GM18867 (cell line): ENCODE measurements around the gene PDXK.

ENCODE experiments used
- ATAC-seq: cut with Tn5 transposase; IDR thresholded peaks from one replicate; pipeline ENCODE4 v1.9.1; 2021; ENCODE audit warnings: mild to moderate bottlenecking, moderate library complexity; ENCODE audit not compliant: unreplicated experiment

Gene PDXK

DNA sequence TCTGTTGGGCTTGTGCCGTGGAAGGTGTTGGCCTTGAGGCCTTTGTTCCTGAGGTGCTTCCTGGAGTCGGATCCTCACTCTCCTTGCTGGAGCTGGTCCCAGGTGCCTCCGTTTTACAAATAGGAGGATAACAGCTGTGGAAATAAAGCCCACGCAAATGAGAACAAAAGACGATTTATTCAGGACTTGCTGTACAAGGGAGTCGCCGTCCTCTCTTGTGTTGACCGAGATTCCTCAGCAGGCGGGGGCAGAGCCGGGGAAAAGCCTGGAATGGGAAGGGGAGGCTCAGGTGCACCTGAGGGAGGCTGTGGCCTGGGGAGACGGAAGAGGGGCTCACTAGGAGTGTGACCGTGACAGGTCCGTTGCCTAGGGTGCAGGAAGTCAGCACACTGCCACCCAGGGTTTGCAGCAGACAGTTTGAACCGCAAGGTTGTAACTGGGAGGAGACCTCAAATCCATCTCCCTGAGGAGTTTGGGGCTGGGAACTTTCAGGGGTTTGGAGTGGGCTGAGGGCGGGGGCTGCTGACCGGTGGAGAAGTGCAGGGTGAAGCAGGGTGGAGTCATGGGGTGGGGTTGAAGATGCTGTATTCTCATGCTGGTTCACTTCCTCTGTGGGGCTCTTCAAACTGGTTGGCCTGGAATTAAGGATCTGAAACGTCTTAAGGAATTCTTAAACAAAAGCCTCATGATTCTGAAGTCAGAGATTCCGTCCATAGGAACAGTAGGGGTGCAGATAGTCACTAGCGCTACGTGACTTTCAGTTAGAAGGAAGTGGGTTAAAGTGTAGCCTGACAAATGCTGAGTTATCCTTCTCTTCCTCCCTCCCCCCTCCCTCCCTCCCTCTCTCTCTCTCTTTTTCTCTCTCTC, 59.8 kb downstream of the PDXK start:
- no peak for ATAC-seq

DNA sequence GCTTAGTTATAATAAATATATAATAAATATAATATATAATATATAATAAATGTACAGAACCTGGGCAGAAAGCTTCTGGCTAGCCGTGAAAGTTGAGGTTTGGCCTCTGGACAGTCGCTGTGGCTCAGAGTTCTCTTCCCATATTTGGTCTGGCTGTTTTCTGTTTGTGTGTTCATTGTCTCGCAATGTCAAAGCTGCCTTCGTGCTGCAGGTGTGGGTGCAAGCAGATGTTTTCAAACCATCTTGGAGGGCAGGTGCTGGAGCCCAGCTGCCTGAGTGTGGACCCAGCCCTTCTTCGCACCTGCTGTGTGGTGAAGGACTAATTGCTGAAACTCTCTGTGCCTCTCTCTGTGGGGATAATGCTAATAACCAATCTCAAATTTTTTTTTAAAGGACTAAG, 60.7 kb downstream of the PDXK start:
- ATAC-seq: no peak

DNA sequence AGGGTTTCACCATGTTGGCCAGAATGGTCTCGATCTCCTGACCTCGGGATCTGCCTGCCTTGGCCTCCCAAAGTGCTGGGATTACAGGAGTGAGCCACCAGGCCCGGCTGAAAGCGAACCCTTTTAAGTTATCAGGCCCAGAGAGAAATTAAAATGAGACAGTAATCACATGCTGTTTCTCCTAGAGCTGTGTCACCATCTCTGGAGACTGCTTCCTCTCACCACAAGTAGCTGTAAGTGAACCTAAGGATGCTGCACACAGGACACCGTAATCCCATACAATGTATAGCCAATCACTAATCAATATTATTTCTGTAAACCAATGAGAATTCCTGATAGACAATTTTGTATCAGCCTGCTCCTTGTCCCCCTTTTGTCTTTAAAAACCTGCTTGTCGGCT, 62.9 kb downstream of the PDXK start:
- ATAC-seq: no peak

DNA sequence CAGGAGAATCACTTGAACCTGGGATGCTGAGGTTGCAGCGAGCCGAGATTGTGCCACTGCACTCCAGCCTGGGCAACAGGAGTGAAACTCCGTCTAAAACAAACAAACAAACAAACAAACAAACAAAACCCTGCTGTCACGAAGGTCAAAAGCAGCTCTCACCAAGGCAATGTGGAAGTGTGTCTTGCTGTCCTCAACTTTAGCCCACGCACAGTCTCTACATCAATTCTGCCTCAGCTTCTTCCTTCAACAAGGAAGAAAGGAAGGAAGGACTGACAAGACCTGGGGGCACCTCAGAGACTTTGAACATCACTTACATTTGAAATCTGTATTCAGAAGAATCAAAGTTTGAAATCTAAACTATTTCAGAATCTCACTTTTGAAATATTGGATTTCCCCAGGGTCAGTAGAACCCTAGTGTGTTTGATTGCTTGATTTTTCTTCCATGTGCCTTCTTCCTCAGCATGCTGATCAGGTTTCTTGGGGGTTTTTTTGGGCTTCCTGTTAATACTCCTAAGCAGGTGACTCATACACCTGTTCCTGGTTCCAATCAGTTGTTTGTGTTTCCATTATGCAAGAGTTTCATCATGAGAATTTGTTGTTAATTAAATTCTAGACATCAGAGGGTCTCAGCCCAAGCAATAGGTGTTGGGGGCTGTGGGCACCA, 63.6 kb downstream of the PDXK start:
- ATAC-seq: no peak

DNA sequence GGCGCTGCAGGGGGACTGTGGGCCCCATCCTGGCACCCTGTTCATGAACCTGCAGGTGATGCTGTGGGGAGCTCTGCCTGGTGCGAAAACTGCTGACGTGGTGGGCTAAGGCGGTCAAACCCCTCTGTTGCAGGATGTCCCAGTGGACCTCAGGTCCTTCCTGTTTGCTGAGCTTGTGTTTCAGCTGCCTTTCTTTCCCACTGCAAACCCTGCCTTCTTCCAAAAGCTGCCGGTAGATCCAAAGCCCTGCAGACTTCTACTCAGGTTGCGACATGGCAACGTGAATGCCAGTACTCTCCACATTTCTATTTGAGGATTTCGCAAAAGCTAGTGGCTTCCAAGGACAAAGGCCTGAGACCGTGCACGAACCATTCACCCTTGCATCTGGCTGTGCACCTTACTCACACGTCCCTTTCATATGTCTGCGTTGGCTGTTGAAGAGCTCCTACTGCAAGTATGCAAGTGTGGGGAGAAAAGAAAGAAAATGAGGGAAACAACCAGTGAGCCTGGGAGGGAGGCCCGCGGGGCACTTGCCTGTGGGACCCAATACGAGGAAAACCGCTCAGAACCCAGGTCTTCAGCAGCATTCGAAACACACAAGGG, 64.3 kb downstream of the PDXK start:
- ATAC-seq: no peak

DNA sequence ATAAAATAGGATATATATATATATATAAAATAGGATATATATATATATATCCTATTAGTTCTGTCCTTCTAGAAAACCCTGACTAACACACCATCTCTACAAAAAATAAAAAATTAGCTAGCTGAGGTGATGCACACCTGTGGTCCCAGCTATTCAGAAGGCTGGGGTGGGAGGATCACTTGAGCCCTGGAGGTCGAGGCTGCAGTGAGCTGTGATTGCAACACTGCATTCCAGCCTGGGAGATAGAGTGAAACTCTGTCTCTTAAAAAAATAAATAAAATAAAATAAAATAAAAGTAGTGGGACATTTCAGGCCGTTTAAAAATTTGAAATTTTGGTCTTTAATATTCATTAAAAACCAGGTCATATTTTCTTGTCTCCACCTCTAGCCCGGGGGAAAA, 66.2 kb downstream of the PDXK start:
- no peak for ATAC-seq

DNA sequence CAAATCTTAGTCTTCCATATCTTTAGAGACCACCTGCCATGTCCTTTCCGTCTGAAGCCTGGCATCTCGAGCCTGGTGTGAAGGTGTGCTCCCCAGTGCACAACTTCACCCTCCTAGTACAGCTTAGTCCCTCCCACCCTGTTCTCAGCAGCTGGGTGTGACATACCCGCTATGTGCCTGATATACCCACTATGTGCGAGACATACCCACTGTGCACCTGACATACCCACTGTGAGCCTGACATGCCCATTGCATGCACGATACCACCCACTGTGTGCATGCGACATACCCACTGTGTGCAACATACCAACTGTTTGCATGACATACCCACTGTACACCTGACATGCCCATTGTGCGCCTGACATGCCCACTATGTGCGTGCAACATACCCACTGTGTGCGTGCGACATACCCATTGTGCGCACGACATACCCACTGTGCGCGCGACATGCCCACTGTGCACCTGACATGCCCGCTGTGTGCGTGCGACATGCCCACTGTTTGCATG, 67.4 kb downstream of the PDXK start:
- ATAC-seq: no peak

DNA sequence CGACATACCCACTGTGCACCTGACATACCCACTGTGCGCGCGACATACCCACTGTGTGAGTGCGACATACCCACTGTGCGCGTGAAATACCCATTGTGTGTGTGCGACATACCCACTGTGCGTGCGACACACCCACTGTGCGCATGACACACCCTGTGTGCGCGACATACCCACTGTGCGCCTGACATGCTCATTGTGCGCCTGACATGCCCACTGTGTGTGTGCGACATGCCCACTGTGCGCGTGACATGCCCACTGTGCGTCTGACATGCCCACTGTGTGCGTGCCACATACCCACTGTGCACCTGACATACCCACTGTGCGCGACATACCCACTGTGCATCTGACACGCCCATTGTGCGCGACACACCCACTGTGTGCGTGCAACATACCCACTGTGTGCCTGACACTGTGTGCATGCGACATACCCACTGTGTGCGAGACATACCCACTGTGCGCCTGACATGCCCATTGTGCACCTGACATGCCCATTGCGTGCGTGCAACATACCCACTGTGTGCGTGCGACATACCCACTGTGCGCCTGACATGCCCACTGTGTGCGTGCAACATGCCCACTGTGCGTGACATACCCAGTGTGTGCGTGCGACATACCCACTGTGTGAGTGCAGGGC, 68.0 kb downstream of the PDXK start:
- ATAC-seq: no peak

DNA sequence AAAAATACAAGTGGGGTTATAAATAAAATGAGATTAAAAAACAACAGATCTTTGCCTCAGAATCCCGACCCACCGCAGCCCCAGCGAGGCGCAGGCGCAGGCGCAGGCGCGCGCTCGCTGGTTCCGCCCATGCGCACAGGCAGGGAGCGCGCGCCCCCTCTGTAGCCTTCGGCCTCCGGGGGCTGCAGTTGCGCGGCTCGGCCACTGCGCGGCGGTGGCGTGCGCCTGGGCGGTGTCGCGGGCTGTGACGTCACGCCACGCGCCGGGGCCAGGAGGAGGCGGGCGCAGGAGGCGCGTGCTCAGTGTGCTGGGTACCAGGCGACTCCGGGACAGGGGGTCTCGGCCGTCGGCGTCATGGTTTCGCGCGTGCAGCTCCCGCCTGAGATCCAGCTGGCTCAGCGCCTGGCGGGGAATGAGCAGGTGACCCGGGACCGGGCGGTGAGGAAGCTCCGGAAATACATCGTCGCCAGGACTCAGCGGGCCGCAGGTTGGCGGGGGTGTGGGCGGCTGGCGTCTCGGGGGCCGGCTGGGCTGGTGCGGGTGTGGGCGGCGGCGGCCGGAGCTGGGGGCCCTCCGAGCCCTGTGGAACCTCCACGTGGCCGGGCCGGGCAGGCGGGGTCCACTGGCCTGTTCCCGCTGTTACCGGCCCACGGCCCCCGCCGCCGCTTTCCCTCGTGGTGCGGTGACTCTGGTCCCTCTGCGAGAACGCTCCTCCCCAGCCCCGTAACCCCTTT, 70.5 kb downstream of the PDXK start, which contains the start of gene RRP1:
TSS of gene RRP1 (plus strand) at position 302 of the 734 bp plus-strand sequence. CDS start at position 355, 53 bp downstream.
- peak; percentile 80 for ATAC-seq

DNA sequence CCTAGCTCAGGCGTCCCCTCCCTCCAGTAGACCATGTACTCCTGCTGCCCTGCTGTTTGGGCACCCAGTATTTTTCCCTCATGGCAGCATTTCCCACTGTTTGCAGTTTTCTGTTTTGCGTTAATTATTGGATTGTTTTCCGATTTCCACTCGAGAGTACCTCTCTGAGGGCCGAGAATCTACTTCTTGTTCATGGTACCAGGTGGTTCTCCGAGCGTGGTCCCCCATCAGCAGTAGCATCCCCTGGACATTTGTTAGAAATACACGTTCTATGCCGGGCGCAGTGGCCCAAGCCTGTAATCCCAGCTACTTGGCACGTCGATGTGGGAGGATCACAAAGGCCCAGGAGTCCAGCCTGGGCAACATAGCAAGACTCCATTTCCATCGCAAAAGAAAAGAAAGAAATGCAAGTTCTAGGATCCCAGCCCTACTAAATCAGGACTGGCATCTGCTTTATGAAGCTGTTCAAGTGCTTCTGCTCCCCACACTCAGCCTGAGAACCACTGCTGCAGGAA, 71.1 kb downstream of the PDXK start:
- ATAC-seq: no peak

DNA sequence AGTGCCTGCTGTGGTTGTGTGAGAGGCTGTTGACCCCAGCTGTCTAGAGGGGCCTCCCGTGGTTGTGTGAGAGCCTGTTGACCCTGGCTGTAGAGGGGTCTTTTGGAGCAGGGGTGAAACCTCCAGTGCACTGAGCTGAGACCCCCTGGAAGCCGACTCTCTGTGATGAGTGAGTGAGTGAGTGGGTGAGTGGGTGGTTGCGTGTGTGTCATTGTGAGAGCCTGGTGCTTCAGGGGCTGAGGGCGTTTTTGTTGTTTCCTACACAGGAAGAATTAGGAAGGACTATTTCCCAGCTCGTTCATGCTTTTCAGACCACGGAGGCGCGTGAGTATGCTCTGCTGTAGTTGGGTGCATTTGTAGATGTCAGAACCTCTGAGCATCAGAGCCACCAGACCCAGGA, 73.5 kb downstream of the PDXK start:
- no peak for ATAC-seq

DNA sequence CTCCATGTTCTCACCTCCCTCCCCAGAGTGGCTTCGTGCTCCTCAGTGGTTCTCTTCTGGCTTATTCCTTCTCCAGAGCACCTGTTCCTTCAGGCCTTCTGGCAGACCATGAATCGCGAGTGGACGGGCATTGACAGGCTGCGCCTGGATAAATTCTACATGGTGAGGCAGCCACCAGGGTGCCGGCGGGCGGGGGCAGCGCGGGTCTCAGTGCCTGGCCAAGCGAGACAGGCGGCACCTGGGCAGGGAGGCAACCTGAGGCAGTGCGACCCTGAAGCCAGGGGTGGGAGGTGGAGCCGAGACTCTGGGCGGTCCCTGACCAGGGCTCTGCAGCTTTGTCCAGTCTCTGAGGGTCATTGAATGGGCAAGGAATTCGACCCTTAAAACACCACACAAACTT, 74.3 kb downstream of the PDXK start:
- ATAC-seq: no peak

DNA sequence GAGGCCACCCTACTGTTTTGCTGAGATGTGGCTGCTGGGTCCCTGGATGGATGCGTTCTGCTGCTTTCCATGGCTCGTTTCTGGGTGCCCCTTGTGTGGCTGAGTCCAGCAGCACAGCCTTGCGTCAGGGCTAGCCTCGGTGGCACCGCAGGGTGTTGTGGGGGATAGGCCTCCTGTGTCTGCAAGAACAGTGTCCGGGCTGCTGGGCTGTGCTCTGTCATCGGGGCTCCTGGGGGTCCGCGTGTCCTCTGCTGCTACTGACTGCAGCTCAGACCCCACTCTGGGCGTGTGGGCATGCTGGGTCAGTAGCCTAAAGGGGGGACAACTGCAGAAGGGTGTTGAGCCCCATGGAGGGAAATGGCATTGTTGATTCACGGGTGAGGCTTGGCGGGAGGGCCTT, 75.4 kb downstream of the PDXK start:
- ATAC-seq: no peak

DNA sequence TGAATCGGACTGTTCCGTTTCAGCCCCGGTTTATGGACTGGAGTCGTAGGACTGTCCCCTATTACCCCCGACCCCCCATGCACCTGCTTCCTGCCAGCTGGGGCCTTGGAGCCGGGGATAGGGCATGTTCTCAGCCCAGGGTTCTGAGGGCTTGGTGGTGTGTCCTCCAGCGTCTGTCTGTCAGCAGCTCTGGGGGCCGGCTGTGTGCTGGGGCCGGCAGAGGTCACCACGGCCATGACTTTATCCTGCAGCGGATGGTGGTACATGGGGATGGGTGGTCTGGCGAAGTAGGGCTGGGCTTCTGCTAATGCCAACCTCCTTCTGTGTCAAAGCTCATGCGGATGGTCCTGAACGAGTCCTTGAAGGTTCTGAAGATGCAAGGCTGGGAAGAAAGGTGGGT, 75.9 kb downstream of the PDXK start:
- no peak for ATAC-seq

DNA sequence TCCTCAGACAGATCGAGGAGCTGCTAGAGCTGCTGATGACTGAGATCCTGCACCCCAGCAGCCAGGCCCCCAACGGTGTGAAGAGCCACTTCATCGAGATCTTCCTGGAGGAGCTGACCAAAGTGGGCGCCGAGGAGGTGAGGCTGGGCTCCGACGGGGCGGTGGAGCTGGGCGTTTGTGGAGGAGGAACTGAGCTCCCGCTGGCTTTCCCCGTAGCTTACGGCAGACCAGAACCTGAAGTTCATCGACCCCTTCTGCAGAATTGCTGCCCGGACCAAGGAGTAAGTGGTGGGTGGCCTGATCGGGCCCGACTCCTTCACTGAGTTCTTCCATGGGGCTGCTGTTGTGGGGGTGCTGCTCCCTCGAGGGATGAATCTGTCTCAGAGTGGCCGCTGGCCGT, 78.5 kb downstream of the PDXK start:
- no peak for ATAC-seq

DNA sequence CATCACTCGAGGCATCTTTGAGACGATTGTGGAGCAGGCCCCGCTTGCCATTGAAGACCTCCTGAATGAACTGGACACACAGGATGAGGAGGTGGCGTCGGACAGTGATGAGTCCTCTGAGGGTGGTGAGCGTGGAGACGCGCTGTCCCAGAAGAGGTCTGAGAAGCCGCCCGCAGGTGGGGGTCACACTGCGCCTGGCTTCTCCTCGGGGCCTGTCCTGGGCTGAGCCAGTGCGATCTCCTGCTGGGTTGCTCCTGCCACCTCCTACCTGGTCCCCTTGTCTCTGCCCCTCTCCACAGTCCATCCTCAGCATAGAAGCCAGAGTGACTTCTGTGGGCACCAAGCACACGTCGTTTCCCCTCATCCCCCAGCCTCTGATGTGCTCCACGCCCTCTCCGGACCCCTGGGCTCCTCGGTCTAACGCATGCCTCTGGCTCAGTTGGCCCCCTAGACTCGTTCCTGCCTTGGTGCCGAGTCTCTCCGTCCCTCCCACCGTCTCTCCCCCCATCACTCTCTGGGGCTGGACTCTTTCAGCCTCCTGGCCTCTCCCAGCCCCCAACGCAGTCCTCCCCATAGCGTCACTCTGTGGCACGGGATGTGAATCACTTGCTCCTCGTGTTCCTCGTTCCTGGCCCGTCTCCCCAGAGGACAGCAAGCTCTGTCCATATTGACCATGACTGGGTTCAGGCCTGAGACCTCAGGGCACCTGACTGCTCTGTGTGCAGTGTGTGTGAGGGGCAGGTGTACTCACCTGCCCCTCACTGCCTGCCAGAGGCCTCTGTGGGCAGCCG, 79.2 kb downstream of the PDXK start:
- no peak for ATAC-seq

DNA sequence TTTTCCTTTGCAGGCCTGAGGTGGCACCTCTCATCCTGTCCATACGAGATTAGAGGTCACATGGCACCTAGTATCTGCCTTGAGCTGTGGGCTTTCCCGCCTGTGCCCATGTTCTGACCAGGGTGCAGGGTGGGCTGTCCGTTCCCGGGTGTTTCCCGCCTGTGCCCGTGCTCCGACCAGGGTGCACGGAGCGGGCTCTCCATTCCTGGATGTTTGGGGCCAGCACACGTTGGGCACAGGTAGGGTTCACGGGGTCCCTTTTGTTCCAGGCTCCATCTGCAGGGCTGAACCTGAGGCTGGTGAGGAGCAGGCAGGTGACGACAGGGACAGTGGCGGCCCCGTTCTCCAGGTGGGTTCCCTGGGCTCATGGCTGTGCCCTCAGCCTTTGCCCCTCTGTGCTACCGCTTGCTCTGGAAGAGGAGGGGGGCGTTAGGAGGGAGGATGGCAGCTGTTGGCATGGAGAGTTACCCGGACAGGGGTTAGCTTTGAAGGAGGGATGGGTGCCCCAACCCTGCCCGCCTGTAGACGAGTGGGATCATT, 80.4 kb downstream of the PDXK start:
- no peak for ATAC-seq

DNA sequence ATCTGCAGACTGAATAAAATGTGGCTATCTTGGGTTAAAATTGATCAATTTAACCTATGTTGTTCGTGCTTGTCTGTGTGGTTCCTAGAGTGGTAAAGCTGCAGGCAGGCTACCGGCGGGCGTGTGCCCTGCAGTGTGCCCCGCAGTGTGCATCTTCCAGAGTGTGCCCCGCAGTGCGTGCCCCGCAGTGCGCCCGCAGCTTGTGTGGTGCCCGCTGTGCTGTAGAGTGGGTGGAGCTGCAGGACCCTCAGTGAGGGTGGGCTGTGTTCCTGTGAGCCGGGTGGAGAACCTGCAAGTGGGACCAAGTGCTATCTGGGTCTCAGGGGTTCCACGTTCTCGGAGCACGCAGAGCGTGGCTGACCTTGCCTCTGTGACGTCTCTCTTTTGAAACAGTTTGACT, 81.2 kb downstream of the PDXK start:
- ATAC-seq: no peak

DNA sequence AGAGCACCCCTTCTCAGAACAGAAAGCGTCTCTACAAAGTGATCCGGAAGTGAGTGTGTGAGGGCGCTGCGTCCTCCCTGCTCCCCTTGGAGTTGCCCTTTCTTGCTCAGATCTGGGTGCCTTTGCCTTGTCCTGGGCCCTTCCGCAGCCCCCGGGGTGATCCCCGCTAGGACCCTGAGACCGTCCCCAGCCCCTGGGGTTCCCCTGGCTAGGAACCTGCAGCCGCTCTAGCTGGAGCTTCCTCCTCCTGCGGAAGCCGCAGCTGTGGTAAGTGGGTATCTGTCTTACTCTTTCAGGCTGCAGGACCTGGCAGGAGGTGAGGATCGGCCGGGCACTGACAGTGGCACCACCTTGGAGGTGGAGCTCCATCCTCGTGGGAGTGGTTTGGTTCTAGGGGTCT, 81.6 kb downstream of the PDXK start:
- ATAC-seq: no peak
